ENCODE measurements around the gene RRP36. TPM values are rescaled to one million over a fixed set of nuclear protein-coding genes. Genes with fewer than 3 reads are reported as not detected.
A peak's percentile ranks its signal among the peaks of the same experiment; 100 is the strongest.
"Not testable (repeated sequence)": the region's sequence is repeated elsewhere in the genome, so short reads cannot be mapped to it uniquely, and the experiment has no call there.

The RRP36 gene
- total RNA-seq, 2 experiments from 2014 or later = 65.3 to 68.4 TPM

DNA sequence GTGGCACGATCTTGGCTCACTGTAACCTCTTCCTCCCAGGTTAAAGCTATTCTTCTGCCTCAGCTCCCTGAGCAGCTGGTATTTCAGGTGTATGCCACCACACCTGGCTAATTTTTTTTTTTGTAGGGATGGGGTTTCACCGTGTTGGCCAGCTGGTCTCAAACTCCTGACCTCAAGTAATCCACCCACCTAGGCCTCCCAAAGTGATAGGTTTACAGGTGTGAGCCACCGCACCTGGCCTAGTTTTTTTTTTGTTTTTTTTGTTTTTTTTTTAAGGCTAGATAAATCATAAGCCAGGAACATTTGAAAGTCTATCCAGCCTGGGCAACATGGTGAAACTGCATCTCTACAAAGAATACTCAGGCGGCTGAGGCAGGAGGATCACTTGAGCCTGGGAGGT, 10.9 kb downstream of the RRP36 start:
- peaks cover 38% of the 10 kb centered on the region for H3K36me3 Mint-ChIP-seq (ENCODE audit: low read depth)
- POLR2A ChIA-PET = no interaction called here

DNA sequence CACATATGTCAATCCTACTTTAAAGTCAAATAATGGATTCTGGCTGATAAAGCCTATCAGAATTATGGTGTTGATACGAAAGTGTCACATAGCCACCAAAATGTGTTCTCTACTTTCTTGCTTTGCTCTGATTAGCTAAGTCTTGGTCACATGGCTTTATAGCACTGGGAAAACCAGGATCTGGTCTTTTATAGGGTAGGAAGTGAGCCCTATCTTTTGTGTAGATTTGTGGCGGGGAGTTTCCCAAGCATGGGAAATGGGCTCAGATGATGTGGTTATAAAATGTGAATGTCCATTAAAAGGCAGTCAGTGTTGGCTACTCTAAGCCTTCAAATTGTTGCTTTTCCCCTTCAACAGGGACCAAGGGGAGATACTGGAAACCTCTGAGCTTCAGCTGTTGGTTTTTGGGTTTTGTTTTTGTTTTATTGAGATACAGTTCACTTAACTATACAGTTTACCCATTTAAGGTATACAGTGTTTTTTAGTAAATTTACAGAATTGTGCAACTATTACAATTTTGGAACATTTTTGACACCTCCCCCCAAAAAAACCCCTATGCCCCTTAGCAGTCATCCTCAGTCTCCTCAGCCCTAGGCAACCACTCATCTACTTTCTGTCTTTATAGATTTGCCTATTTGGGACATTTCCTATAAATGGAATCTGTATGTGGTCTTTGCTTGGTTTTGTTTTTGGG, 12.2 kb downstream of the RRP36 start:
- Mint-ChIP-seq H3K4me3 (no peak overlapping the region), H3K4me1 (no peaks in the 10 kb centered on the region), H3K36me3 (ENCODE audit: low read depth) (peaks cover 35% of the 10 kb centered on the region), H3K27ac (no peak overlapping the region), H3K27me3 (no peaks in the 10 kb centered on the region), H3K9me3 (no peaks in the 10 kb centered on the region)
- ChIA-PET CTCF (interaction anchor here (0.6 to 1.5 kb wide), 2 partner anchors 16 to 122 kb away, joined by 4 to 5 read pairs; no protein-coding TSS in a partner anchor), POLR2A (no interaction called here)
- DNase-seq = no peak

More for the DNA sequence above, 10.9 kb downstream of the RRP36 start:
- CTCF ChIA-PET = interaction anchor here (0.6 to 1.5 kb wide), 4 partner anchors 16 to 445 kb away, joined by 3 to 4 read pairs (median 3); no protein-coding TSS in a partner anchor
- Mint-ChIP-seq H3K27me3 (no peaks in the 10 kb centered on the region), H3K4me1 (no peaks in the 10 kb centered on the region), H3K9me3 (no peaks in the 10 kb centered on the region), H3K27ac (no peak overlapping the region), H3K4me3 (no peak overlapping the region)
- DNase-seq = no peak

DNA sequence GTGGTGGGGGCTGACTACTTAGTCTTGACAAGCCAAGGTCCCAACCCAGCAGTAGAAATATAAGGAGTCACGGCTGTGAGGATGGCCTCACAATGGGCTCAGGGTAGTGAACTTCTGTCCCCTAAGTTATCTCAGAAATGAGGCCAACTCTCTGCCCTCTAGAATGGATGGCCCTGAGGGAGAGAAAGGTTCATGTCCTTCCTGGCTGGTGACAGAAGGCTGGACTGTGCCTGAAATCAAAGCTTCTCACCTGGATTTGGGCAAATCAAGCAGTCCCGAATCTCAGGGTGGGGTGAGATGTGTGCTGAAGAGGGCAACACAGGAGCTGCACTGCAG, 12.7 kb downstream of the RRP36 start:
- Mint-ChIP-seq H3K4me1 (no peaks in the 10 kb centered on the region), H3K4me3 (no peak overlapping the region), H3K27me3 (no peaks in the 10 kb centered on the region), H3K27ac (no peak overlapping the region), H3K9me3 (no peaks in the 10 kb centered on the region), H3K36me3 (ENCODE audit: low read depth) (peaks cover 34% of the 10 kb centered on the region)
- ChIA-PET CTCF (interaction anchor here (0.6 to 1.1 kb wide), 2 partner anchors 13 to 122 kb away, joined by 3 to 5 read pairs; no protein-coding TSS in a partner anchor), POLR2A (no interaction called here)
- no peak for DNase-seq

GRCh38 chr6:43035495-43036194, 14.2 kb downstream of the RRP36 start:
- no peaks in the 10 kb centered on the region for H3K4me1 Mint-ChIP-seq
- H3K27me3 Mint-ChIP-seq = no peaks in the 10 kb centered on the region
- no peaks in the 10 kb centered on the region for H3K9me3 Mint-ChIP-seq
- no peak for DNase-seq
- ChIA-PET POLR2A (no interaction called here), CTCF (interaction anchor here (0.6 to 1.4 kb wide), 7 partner anchors 10 to 466 kb away, joined by 3 to 5 read pairs (median 3); partner anchors contain the start of gene CUL7)
- peak overlapping the region; percentile 31 for H3K27ac Mint-ChIP-seq
- peaks cover 27% of the 10 kb centered on the region for H3K36me3 Mint-ChIP-seq (ENCODE audit: low read depth)
- H3K4me3 Mint-ChIP-seq = no peak overlapping the region

DNA sequence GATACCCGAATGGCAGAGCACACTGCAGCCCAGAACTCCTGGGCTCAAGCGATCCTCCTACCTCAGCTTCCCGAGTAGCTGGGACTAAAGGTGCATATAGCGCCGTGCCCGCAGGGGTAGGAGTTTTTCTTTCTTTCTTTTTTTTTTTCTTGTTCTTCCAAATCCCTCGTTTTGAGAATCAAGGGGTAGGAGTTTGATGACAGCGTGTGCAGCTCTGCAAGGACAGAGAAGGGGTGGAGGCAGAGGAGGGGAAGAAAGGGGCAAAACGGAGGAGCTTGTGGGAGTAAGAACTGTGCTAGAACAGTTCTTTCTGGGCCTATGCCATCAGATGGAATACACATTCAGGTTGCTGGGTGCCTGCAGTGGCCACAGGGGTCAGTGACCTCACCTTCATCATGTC, 15.3 kb downstream of the RRP36 start:
- CTCF ChIA-PET = interaction anchor here (1.4 kb wide), 1 partner anchor 17 kb away, joined by 3 read pairs; the partner anchor contains the start of gene CUL7

GRCh38 chr6:43037197-43037596, 15.8 kb downstream of the RRP36 start:
- no peak overlapping the region for H3K27ac Mint-ChIP-seq
- POLR2A ChIA-PET = no interaction called here
- CTCF ChIA-PET = no interaction called here

More for the DNA sequence above, 15.3 kb downstream of the RRP36 start:
- POLR2A ChIA-PET = no interaction called here
- no peak for DNase-seq
- no peaks in the 10 kb centered on the region for H3K4me1 Mint-ChIP-seq
- no peak overlapping the region for H3K4me3 Mint-ChIP-seq
- H3K27ac Mint-ChIP-seq = peak overlapping the region; percentile 9
- H3K36me3 Mint-ChIP-seq (ENCODE audit: low read depth) = peaks cover 23% of the 10 kb centered on the region
- H3K27me3 Mint-ChIP-seq = no peaks in the 10 kb centered on the region
- H3K9me3 Mint-ChIP-seq = no peaks in the 10 kb centered on the region

GRCh38 chr6:43037706-43038105, 16.3 kb downstream of the RRP36 start:
- Mint-ChIP-seq H3K27ac (no peak overlapping the region), H3K36me3 (ENCODE audit: low read depth) (peaks cover 20% of the 10 kb centered on the region), H3K27me3 (no peaks in the 10 kb centered on the region), H3K4me3 (no peak overlapping the region), H3K9me3 (no peaks in the 10 kb centered on the region), H3K4me1 (no peaks in the 10 kb centered on the region)
- no peak for DNase-seq
- POLR2A ChIA-PET = no interaction called here
- CTCF ChIA-PET = no interaction called here

More at GRCh38 chr6:43037197-43037596, 15.8 kb downstream of the RRP36 start:
- no peaks in the 10 kb centered on the region for H3K4me1 Mint-ChIP-seq
- H3K27me3 Mint-ChIP-seq = no peaks in the 10 kb centered on the region
- no peak overlapping the region for H3K4me3 Mint-ChIP-seq
- no peak for DNase-seq
- H3K9me3 Mint-ChIP-seq = no peaks in the 10 kb centered on the region
- peaks cover 20% of the 10 kb centered on the region for H3K36me3 Mint-ChIP-seq (ENCODE audit: low read depth)

DNA sequence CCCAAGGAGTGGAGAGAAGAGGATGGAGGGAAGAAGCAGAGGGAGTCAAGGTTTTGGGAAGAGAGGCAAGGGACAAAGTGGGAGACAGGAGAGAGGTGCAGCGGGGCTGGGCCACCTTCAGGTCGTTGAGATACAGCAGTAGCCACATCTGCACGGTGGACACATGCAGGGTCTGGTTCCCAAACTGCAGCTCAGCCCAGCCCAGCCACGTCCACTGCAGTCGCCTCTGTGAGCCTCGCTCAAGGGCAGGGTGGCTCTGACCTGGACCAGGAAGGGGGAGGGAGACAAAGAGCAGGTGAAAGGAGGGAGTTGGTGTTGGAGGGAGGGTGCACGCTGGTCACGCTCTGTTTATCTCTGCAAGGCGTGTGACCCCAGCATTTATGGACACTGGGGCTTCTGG, 17.3 kb downstream of the RRP36 start:
- no peaks in the 10 kb centered on the region for H3K4me1 Mint-ChIP-seq
- H3K4me3 Mint-ChIP-seq = no peak overlapping the region
- peak overlapping the region; percentile 76 for H3K27ac Mint-ChIP-seq
- POLR2A ChIA-PET = no interaction called here
- no peaks in the 10 kb centered on the region for H3K9me3 Mint-ChIP-seq
- CTCF ChIA-PET = interaction anchor here (0.9 to 1.7 kb wide), 2 partner anchors 11 to 15 kb away, joined by 5 read pairs; no protein-coding TSS in a partner anchor
- H3K36me3 Mint-ChIP-seq (ENCODE audit: low read depth) = peaks cover 23% of the 10 kb centered on the region
- no peaks in the 10 kb centered on the region for H3K27me3 Mint-ChIP-seq
- no peak for DNase-seq

DNA sequence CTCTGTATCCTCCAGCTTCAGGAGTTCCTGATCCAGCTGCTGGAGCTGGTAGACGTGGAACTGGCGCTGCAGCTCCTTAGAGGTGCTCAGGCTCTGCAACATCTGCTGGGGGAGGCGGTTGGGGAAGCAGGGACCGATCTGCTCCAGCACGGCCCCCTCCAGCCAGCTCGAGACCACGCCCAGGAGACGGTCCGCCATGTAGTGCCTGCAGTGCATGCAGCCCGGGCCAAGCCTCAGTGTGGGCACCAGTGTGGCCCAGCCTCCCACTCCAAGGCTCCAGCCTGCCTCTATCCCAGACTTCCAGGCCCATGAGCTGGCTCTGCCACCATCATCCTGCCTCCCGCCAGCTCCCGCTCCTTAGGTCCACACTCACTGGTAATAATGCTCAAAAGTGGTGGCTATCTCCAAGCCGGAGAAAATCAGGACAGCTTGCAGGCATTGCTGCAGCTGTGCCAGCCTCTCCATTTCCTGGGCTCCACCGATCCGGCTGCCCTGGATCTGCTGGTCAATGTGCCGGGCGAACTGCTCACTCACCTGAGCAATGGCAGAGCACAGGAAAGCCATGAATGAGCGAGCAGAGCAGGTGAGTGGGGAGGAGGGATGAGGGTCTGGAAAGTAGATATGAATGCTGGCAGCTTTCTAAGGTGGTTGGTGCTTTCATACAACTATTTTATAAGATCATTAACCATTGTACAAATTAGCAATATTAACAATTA, 19.3 kb downstream of the RRP36 start:
- Mint-ChIP-seq H3K27ac (no peak overlapping the region), H3K4me3 (no peak overlapping the region), H3K27me3 (no peaks in the 10 kb centered on the region), H3K36me3 (ENCODE audit: low read depth) (peaks cover 19% of the 10 kb centered on the region), H3K4me1 (no peaks in the 10 kb centered on the region), H3K9me3 (no peaks in the 10 kb centered on the region)
- no peak for DNase-seq
- ChIA-PET POLR2A (no interaction called here), CTCF (interaction anchor here (2.3 kb wide), 1 partner anchor 12 kb away, joined by 5 read pairs; no protein-coding TSS in a partner anchor)

GRCh38 chr6:43041475-43041874, 20.1 kb downstream of the RRP36 start:
- H3K27me3 Mint-ChIP-seq, H3K9me3 Mint-ChIP-seq, DNase-seq, H3K4me3 Mint-ChIP-seq, H3K4me1 Mint-ChIP-seq: not testable (repeated sequence)
- CTCF ChIA-PET = interaction anchor here (2.3 kb wide), 1 partner anchor 13 kb away, joined by 5 read pairs; no protein-coding TSS in a partner anchor
- POLR2A ChIA-PET = interaction anchor here (0.6 kb wide), 1 partner anchor 40 kb away, joined by 3 read pairs; no protein-coding TSS in a partner anchor
- peak overlapping the region; percentile 31 for H3K27ac Mint-ChIP-seq
- peaks cover 24% of the 10 kb centered on the region for H3K36me3 Mint-ChIP-seq (ENCODE audit: low read depth)

DNA sequence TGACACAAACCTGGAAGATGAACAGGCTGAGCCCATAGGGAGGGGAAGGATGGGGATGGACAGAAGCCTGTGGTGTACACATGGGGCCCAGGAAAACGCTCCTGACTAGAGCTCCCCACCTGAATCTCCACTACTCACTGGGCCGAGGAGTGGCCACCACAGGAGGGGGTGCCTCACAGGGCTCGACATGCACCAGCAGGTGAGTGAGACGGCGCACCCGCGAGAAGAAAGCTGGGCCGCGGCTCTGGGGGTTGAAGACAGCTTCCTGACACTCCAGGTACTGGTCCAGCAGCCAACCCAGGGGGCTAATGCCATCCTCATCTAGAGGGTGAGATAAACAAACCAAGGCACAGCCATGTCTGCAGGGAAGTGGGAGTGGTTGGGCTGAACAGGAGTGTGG, 21.9 kb downstream of the RRP36 start:
- ChIA-PET CTCF (interaction anchor here (2.3 kb wide), 1 partner anchor 15 kb away, joined by 5 read pairs; no protein-coding TSS in a partner anchor), POLR2A (no interaction called here)
- Mint-ChIP-seq H3K36me3 (ENCODE audit: low read depth) (peaks cover 20% of the 10 kb centered on the region), H3K4me1 (no peaks in the 10 kb centered on the region), H3K27me3 (no peaks in the 10 kb centered on the region), H3K9me3 (no peaks in the 10 kb centered on the region), H3K27ac (peak overlapping the region; percentile 46), H3K4me3 (no peak overlapping the region)
- no peak for DNase-seq

- Mint-ChIP-seq H3K4me1 (peaks cover under 1% of the 10 kb centered on the region), H3K9me3 (no peaks in the 10 kb centered on the region), H3K4me3 (no peak overlapping the region), H3K36me3 (ENCODE audit: low read depth) (peaks cover 18% of the 10 kb centered on the region), H3K27ac (peak overlapping the region; percentile 75), H3K27me3 (no peaks in the 10 kb centered on the region)
- CTCF ChIA-PET = interaction anchor here (0.6 to 2.1 kb wide), 2 partner anchors 10 to 132 kb away, joined by 3 to 5 read pairs; no protein-coding TSS in a partner anchor
- POLR2A ChIA-PET = no interaction called here
- no peak for DNase-seq
Measured at GRCh38 chr6:43045371-43045930, 24.0 kb downstream of the RRP36 start.

Measured in activated CD4-positive, alpha-beta T cell treated with anti-CD3 and anti-CD28 coated beads, Interleukin-2, amount 10 ng/mL, durations not matched to agents 7 days and 5 days (primary cell).